GM23338 (cell line): ENCODE results near the gene SMG9. TPM values are rescaled to one million over a fixed set of nuclear protein-coding genes. Genes with fewer than 3 reads are reported as not detected.

Source experiments
- ATAC-seq: fragments of 200-7000 bp; cut with Tn5 transposase; 3 replicates; pipeline ENCODE4 v1.9.1; 2020
- DNase-seq: peaks from one replicate; pipeline ENCODE4 v3.0.0-alpha.2; 2015; ENCODE audit warnings: low spot score
- H2AFZ ChIP-seq: fragments of 200-600 bp; sonication (generic); 2 replicates; pipeline ENCODE4 v1.8.0; 2016; ENCODE audit warnings: antibody characterized with exemption, mild to moderate bottlenecking, moderate library complexity
- H3F3A ChIP-seq: fragments of 200-600 bp; sonication (generic); replicated peaks from 2 replicates; pipeline ENCODE4 v1.8.0; 2017; ENCODE audit warnings: antibody characterized with exemption, mixed run types, low read depth
- H3K27ac ChIP-seq: fragments of 200-600 bp; sonication (generic); 2 replicates; pipeline ENCODE4 v1.6.1; 2016; ENCODE audit warnings: low read depth
- H3K27me3 ChIP-seq: fragments of 200-600 bp; sonication (generic); 2 replicates; pipeline ENCODE4 v1.8.0; 2016; ENCODE audit warnings: mild to moderate bottlenecking, mixed run types, moderate library complexity; ENCODE audit not compliant: insufficient read depth
- H3K36me3 ChIP-seq: fragments of 200-600 bp; sonication (generic); 2 replicates; pipeline ENCODE4 v1.8.0; 2016; ENCODE audit warnings: mild to moderate bottlenecking; ENCODE audit not compliant: insufficient read depth
- H3K4me1 ChIP-seq: fragments of 200-600 bp; sonication (generic); 2 replicates; pipeline ENCODE4 v1.8.0; 2016; ENCODE audit warnings: mild to moderate bottlenecking, moderate library complexity; ENCODE audit not compliant: insufficient read depth
- H3K4me2 ChIP-seq: fragments of 200-600 bp; sonication (generic); 2 replicates; pipeline ENCODE4 v1.7.1; 2017; ENCODE audit warnings: mixed run types
- H3K4me3 ChIP-seq: fragments of 200-600 bp; sonication (generic); 2 replicates; pipeline ENCODE4 v1.6.1; 2016; ENCODE audit warnings: mixed run types
- H3K79me2 ChIP-seq: fragments of 200-600 bp; sonication (generic); replicated peaks from 2 replicates; pipeline ENCODE4 v1.8.0; 2017; ENCODE audit warnings: mild to moderate bottlenecking; ENCODE audit not compliant: insufficient read depth
- H3K9me2 ChIP-seq: fragments of 200-600 bp; sonication (generic); 2 replicates; pipeline ENCODE4 v1.8.0; 2017; ENCODE audit not compliant: insufficient read depth
- H4K20me1 ChIP-seq: fragments of 200-600 bp; sonication (generic); replicated peaks from 2 replicates; pipeline ENCODE4 v1.8.0; 2017; ENCODE audit warnings: mild to moderate bottlenecking; ENCODE audit not compliant: insufficient read depth
- H3K27ac Mint-ChIP-seq: 2 replicates; pipeline ENCODE4 v1.8.0; 2020; ENCODE audit warnings: inconsistent platforms, mild to moderate bottlenecking, moderate library complexity, mixed read lengths
- H3K27me3 Mint-ChIP-seq: 3 replicates; pipeline ENCODE4 v1.8.0; 2022; ENCODE audit warnings: low read depth, mild to moderate bottlenecking, moderate library complexity, mixed read lengths, inconsistent platforms; ENCODE audit not compliant: insufficient read depth, poor library complexity
- H3K36me3 Mint-ChIP-seq: 3 replicates; pipeline ENCODE4 v1.8.0; 2021; ENCODE audit warnings: low read depth, mild to moderate bottlenecking, inconsistent platforms, moderate library complexity, mixed read lengths
- H3K4me1 Mint-ChIP-seq: 3 replicates; pipeline ENCODE4 v1.8.0; 2020; ENCODE audit warnings: mild to moderate bottlenecking, inconsistent platforms, mixed read lengths
- H3K4me3 Mint-ChIP-seq: 3 replicates; pipeline ENCODE4 v1.8.0; 2021; ENCODE audit warnings: moderate library complexity, mild to moderate bottlenecking, inconsistent platforms, mixed read lengths
- H3K9me3 Mint-ChIP-seq: 3 replicates; pipeline ENCODE4 v1.8.0; 2020; ENCODE audit warnings: moderate library complexity, mild to moderate bottlenecking, inconsistent platforms, mixed read lengths
- CREB1 ChIP-seq: fragments of 250-450 bp; sonication (Bioruptor Pico); IDR thresholded peaks from 2 replicates; pipeline ENCODE4 v1.5.0; 2020; ENCODE audit warnings: low read depth, mild to moderate bottlenecking, moderate library complexity
- CTCF ChIP-seq, 2 experiments: fragments of 200-600 bp in 1 of 2; sonication (generic) in 1 of 2; conservative IDR thresholded peaks; 2 replicates each; pipeline versions ENCODE4 v1.5.1 to v1.6.1; 2016 to 2017; ENCODE audit warnings: antibody characterized with exemption in 2 of 2, low read depth in 2 of 2, mild to moderate bottlenecking in 2 of 2, moderate library complexity in 1 of 2
- ETS1 ChIP-seq: IDR thresholded peaks from 2 replicates; pipeline ENCODE4 v1.6.1; 2016; ENCODE audit warnings: antibody characterized with exemption
- EZH2 ChIP-seq: fragments of 200-600 bp; sonication (generic); IDR thresholded peaks from one replicate; pipeline ENCODE4 v1.8.0; 2017; ENCODE audit warnings: antibody characterized with exemption, mild to moderate bottlenecking, low read depth; ENCODE audit not compliant: unreplicated experiment
- EZH2phosphoT487 ChIP-seq: fragments of 200-600 bp; sonication (generic); IDR thresholded peaks from one replicate; pipeline ENCODE4 v1.8.1; 2018; ENCODE audit warnings: antibody characterized with exemption; ENCODE audit not compliant: unreplicated experiment
- JUNB ChIP-seq: IDR thresholded peaks from one replicate; pipeline ENCODE4 v1.6.1; 2016; ENCODE audit warnings: antibody characterized with exemption; ENCODE audit not compliant: unreplicated experiment
- REST ChIP-seq: IDR thresholded peaks from one replicate; pipeline ENCODE4 v1.6.1; 2018; ENCODE audit warnings: antibody characterized with exemption; ENCODE audit not compliant: unreplicated experiment
- STAT1 ChIP-seq: IDR thresholded peaks from one replicate; pipeline ENCODE4 v1.6.1; 2016; ENCODE audit warnings: antibody characterized with exemption; ENCODE audit not compliant: unreplicated experiment
- ZNF331 ChIP-seq: fragments of 250-450 bp; sonication (Bioruptor Pico); IDR thresholded peaks from 2 replicates; pipeline ENCODE4 v1.5.0; 2020; ENCODE audit warnings: low read depth, mild to moderate bottlenecking, moderate library complexity
- ZNF462 ChIP-seq: fragments of 250-450 bp; sonication (Bioruptor Pico); IDR thresholded peaks from 2 replicates; pipeline ENCODE4 v1.5.0; 2020; ENCODE audit warnings: mild to moderate bottlenecking, moderate library complexity
- polyA plus RNA-seq: library from polyadenylated mRNA; unstranded; fragments of >200 nt; fragmentation: Nextera tagmentation; extraction: Ambion mirVana; gene quantifications from 2 replicates; pipeline ENCODE4 v1.2.1, GENCODE V29; 2016
- total RNA-seq: library from RNA; depleted of rRNA; stranded (reverse); fragments of >200 nt; shearing (Covaris generic); gene quantifications from 2 replicates; pipeline ENCODE4 v1.2.3, GENCODE V29; 2014

The SMG9 gene
- total and polyA plus RNA-seq, 2 experiments from 2014 or later: 13.2 to 14.0 TPM

- H3K36me3 Mint-ChIP-seq: peaks cover 60% of the 10 kb centered on the region
- no peaks in the 10 kb centered on the region for H3K27me3 ChIP-seq
- H3K27me3 Mint-ChIP-seq: peaks cover 7% of the 10 kb centered on the region
- H3K4me2 ChIP-seq: no peak overlapping the region
- H3K79me2 ChIP-seq: peaks cover 19% of the 10 kb centered on the region
- no peak for TF ChIP-seq CREB1 (CRISPR knock-in tag)
- no peak for TF ChIP-seq ETS1
- TF ChIP-seq CTCF (conservative IDR thresholded peaks at IDR 0.05; ENCODE audit: low read depth in 2 of 2): no peak
- TF ChIP-seq REST: no peak
- no peak for TF ChIP-seq STAT1
- no peak for TF ChIP-seq EZH2
- no peak for TF ChIP-seq ZNF331 (CRISPR knock-in tag)
- TF ChIP-seq EZH2phosphoT487: no peak
- TF ChIP-seq ZNF462: no peak
- no peak for TF ChIP-seq JUNB
- no peaks in the 10 kb centered on the region for H3K9me3 Mint-ChIP-seq
- H3K36me3 ChIP-seq: peaks cover 3% of the 10 kb centered on the region; the same call in 1 of the 2 replicates
- H2AFZ ChIP-seq: no peak overlapping the region
- no peak overlapping the region for H3K27ac ChIP-seq
- no peak overlapping the region for H3K4me3 Mint-ChIP-seq
- no peak overlapping the region for H3K27ac Mint-ChIP-seq
- no peaks in the 10 kb centered on the region; the same call in 1 of the 2 replicates for H4K20me1 ChIP-seq
- no peak for DNase-seq
- no peak for ATAC-seq
- H3K4me3 ChIP-seq: no peak overlapping the region
- peaks cover 4% of the 10 kb centered on the region; the same call in 2 of the 3 replicates for H3K4me1 Mint-ChIP-seq
- 0 out of 2 replicates have a peak, but pooled peaks cover 3% of the 10 kb centered on the region for H3F3A ChIP-seq
- no peaks in the 10 kb centered on the region for H3K9me2 ChIP-seq
- peaks cover 6% of the 10 kb centered on the region; the same call in 1 of the 2 replicates for H3K4me1 ChIP-seq
Measured at GRCh38 chr19:43749152-43749551, 5.6 kb downstream of the SMG9 start.
